Loucy (cell line): ENCODE measurements around the gene POLD4.

Experiments
- CTCF ChIP-seq: fragments of 200-600 bp; sonication (generic); conservative IDR thresholded peaks from 2 replicates; pipeline ENCODE4 v1.5.1; 2014; ENCODE audit warnings: mild to moderate bottlenecking, antibody characterized with exemption, low read length
- EZH2phosphoT487 ChIP-seq: fragments of 200-600 bp; IDR thresholded peaks from 2 replicates; pipeline ENCODE4 v1.6.1; 2018; ENCODE audit warnings: antibody characterized with exemption, mild to moderate bottlenecking, moderate library complexity, borderline replicate concordance

DNA sequence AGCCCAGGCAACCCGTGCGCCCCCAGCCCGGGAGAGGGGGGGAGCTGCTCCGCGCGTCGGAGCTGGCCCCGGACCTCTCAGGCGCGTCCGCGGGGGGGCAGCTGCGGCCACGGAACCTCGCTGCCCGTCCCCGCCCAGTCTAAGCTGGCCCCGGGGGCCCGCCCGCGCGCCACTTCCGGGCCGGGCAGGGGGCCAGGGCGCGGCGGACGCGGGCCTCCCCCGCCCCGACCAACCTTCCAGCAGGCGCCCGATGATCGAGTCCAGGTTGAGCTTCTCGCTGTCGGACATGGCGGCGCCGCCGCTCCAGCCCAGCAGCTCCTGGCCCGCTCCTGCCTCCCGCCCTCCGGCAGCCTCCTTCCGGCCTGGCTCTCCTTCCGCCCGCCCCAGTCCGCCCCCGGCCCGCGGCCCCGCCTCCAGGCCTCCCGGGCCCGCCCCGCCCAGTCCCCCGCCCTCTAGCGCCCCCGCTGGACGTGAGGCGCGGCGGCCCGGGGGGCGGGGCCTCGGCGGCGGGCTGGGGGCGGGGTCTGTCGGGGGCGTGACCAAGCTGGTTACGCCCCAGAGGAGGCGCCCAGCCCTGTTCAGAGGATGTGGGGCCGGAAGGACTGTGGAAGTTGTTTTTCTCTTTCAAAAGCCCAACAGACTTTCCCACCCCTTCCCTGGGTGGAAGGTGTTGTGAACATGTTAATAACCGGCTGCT, 48.3 kb upstream of the POLD4 start, which contains the start of gene PPP1CA:
- TF ChIP-seq EZH2phosphoT487: no peak
- TF ChIP-seq CTCF: peak; percentile 19
